ENCODE results near the gene DOCK11. TPM values are rescaled to one million over a fixed set of nuclear protein-coding genes. Genes with fewer than 3 reads are reported as not detected.
"Not testable (repeated sequence)": the region's sequence is repeated elsewhere in the genome, so short reads cannot be mapped to it uniquely, and the experiment has no call there.

DOCK11 gene
- total RNA-seq, 1 donor from 2014 or later, result 22.1 TPM

DNA sequence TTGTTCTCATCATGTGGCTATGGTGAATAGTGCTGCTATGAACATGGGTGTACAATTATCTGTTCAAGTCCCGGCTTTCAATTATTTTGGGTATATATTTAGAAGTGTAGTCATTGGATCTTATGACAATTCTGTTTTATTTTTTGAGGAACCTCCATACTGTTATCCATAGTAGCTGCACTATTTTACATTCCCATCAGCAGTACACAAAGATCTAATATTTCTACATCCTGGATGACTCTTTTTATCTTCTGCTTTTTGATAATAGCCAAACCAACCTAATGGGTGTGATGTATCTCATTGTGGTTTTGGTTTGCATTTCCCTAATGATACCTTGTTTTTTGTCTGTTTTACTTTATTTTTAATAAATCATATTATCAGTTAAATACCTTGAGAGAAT is 218.9 kb downstream of the DOCK11 start:
- H3K27me3 Mint-ChIP-seq (ENCODE audit: low read depth), result no peaks in the 10 kb centered on the region
- TF ChIP-seq, protein P1, sequence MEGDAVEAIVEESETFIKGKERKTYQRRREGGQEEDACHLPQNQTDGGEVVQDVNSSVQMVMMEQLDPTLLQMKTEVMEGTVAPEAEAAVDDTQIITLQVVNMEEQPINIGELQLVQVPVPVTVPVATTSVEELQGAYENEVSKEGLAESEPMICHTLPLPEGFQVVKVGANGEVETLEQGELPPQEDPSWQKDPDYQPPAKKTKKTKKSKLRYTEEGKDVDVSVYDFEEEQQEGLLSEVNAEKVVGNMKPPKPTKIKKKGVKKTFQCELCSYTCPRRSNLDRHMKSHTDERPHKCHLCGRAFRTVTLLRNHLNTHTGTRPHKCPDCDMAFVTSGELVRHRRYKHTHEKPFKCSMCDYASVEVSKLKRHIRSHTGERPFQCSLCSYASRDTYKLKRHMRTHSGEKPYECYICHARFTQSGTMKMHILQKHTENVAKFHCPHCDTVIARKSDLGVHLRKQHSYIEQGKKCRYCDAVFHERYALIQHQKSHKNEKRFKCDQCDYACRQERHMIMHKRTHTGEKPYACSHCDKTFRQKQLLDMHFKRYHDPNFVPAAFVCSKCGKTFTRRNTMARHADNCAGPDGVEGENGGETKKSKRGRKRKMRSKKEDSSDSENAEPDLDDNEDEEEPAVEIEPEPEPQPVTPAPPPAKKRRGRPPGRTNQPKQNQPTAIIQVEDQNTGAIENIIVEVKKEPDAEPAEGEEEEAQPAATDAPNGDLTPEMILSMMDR (IDR thresholded peaks at IDR 0.05), result no peak
- H3K4me3 Mint-ChIP-seq (ENCODE audit: unreplicated experiment), result no peak overlapping the region
- H3K4me1 Mint-ChIP-seq (ENCODE audit: low read depth), result no peaks in the 10 kb centered on the region
- no peak for DNase-seq (ENCODE audit: low spot score)
- H3K9me3 Mint-ChIP-seq (ENCODE audit: low read depth), result peaks cover 11% of the 10 kb centered on the region
- no peak overlapping the region for H3K27ac Mint-ChIP-seq (ENCODE audit: unreplicated experiment)
- no peaks in the 10 kb centered on the region for H3K36me3 Mint-ChIP-seq (ENCODE audit: low read depth)

GRCh38 chrX:118715917-118716316 is 220.3 kb downstream of the DOCK11 start:
- peaks cover 11% of the 10 kb centered on the region for H3K9me3 Mint-ChIP-seq (ENCODE audit: low read depth)
- not testable (repeated sequence) for H3K27me3 Mint-ChIP-seq (ENCODE audit: low read depth); H3K4me1 Mint-ChIP-seq (ENCODE audit: low read depth); H3K36me3 Mint-ChIP-seq (ENCODE audit: low read depth); H3K27ac Mint-ChIP-seq (ENCODE audit: unreplicated experiment); H3K4me3 Mint-ChIP-seq (ENCODE audit: unreplicated experiment); DNase-seq (ENCODE audit: low spot score)

DNA sequence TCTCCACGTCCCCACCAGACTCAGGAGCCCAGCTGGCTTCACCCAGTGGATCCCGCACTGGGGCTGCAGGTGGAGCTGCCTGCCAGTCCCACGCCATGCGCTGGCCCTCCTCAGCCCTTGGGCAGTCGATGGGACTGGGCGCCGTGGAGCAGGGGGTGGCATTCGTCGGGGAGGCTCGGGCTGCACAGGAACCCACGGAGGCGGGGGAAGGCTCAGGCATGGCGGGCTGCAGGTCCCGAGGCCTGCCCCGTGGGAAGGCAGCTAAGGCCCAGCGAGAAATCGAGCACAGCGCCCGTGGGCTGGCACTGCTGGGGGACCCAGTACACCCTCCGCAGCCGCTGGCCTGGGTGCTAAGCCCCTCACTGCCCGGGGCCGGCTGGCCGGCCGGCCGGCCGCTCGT is 221.2 kb downstream of the DOCK11 start:
- not testable (repeated sequence) for H3K36me3 Mint-ChIP-seq (ENCODE audit: low read depth); H3K9me3 Mint-ChIP-seq (ENCODE audit: low read depth); H3K27me3 Mint-ChIP-seq (ENCODE audit: low read depth); DNase-seq (ENCODE audit: low spot score); H3K4me3 Mint-ChIP-seq (ENCODE audit: unreplicated experiment); H3K27ac Mint-ChIP-seq (ENCODE audit: unreplicated experiment); H3K4me1 Mint-ChIP-seq (ENCODE audit: low read depth)

DNA sequence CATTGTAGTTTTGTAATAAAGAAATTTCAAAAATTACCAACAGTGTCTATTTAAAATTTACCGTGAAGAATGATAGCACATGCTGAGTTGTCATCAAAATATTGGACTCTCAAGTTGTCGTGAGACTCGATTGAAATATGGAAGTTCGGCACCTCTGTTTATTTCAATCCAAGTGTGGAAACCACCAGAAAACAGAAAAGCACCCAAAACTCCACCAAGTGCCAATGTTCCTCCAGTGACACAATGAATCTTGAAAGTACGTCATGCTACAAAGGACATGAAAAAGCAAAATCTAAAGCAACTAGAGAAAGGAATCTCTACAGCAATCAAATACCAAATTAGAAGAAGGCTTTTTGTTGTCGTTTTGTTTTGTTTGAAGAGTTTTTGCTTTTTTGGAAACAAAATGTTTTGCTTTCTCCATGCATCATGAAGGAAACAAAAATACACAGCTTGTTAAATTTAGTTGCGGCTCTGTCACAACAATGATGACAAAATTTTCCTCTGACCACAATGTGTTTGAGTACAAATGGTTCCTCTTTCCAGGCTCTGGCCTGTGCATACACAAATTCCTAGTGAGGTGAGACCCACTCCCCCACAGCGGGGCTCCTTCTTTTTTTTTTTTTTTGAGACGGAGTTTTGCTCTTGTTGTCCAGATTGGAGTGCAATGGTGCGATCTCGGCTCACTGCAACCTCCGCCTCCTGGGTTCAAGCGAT is 222.2 kb downstream of the DOCK11 start:
- DNase-seq (ENCODE audit: low spot score), result no peak
- peaks cover 11% of the 10 kb centered on the region for H3K9me3 Mint-ChIP-seq (ENCODE audit: low read depth)
- no peaks in the 10 kb centered on the region for H3K27me3 Mint-ChIP-seq (ENCODE audit: low read depth)
- H3K4me3 Mint-ChIP-seq (ENCODE audit: unreplicated experiment), result no peak overlapping the region
- no peak overlapping the region for H3K27ac Mint-ChIP-seq (ENCODE audit: unreplicated experiment)
- H3K4me1 Mint-ChIP-seq (ENCODE audit: low read depth), result no peaks in the 10 kb centered on the region
- H3K36me3 Mint-ChIP-seq (ENCODE audit: low read depth), result no peaks in the 10 kb centered on the region
- TF ChIP-seq, protein P1 (IDR thresholded peaks at IDR 0.05), result no peak

DNA sequence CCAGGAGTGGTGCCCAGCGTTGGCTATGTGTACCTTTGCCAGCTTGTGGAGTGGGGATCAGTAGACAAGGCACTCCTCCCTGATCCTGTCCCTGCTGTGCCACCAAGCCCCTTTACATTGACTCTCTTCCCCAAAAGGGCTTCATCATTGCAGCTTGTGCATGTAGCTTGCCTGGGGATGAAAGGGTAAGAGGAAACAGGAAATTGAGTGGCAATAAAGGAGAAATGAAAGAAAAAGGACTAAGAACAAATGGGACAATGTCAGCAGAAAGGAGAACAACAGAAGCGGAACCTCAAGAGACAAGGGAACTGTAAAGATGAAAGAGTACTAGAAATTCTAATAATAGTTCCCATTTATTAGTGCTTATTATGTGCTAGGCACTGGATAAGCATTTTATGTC is 223.1 kb downstream of the DOCK11 start:
- H3K4me1 Mint-ChIP-seq (ENCODE audit: low read depth), result no peaks in the 10 kb centered on the region
- H3K36me3 Mint-ChIP-seq (ENCODE audit: low read depth), result no peaks in the 10 kb centered on the region
- H3K27ac Mint-ChIP-seq (ENCODE audit: unreplicated experiment), result no peak overlapping the region
- TF ChIP-seq, protein P1 (IDR thresholded peaks at IDR 0.05), result no peak
- no peaks in the 10 kb centered on the region for H3K27me3 Mint-ChIP-seq (ENCODE audit: low read depth)
- no peak for DNase-seq (ENCODE audit: low spot score)
- H3K4me3 Mint-ChIP-seq (ENCODE audit: unreplicated experiment), result no peak overlapping the region
- H3K9me3 Mint-ChIP-seq (ENCODE audit: low read depth), result peaks cover 6% of the 10 kb centered on the region

- Mint-ChIP-seq H3K9me3 (ENCODE audit: low read depth) (peaks cover 6% of the 10 kb centered on the region), H3K4me1 (ENCODE audit: low read depth) (peaks cover 4% of the 10 kb centered on the region), H3K27ac (ENCODE audit: unreplicated experiment) (no peak overlapping the region), H3K36me3 (ENCODE audit: low read depth) (no peaks in the 10 kb centered on the region), H3K27me3 (ENCODE audit: low read depth) (no peaks in the 10 kb centered on the region), H3K4me3 (ENCODE audit: unreplicated experiment) (no peak overlapping the region)
- no peak for DNase-seq (ENCODE audit: low spot score)
- TF ChIP-seq, protein P1 (IDR thresholded peaks at IDR 0.05), result no peak
Observed at GRCh38 chrX:118720058-118720707, 224.6 kb downstream of the DOCK11 start.
